Measurements from ENCODE around the gene VPS13D. TPM values are rescaled to one million over a fixed set of nuclear protein-coding genes. Genes with fewer than 3 reads are reported as not detected.

VPS13D gene
- total RNA-seq, 2 experiments from 2014 or later = 25.0 to 25.4 TPM

- ChIA-PET POLR2A (no interaction called here), CTCF (no interaction called here)
- DNase-seq = no peak
- H3K36me3 Mint-ChIP-seq = peaks cover 22% of the 10 kb centered on the region
- H3K27me3 Mint-ChIP-seq = no peaks in the 10 kb centered on the region
- no peak overlapping the region for H3K4me3 Mint-ChIP-seq
- intact Hi-C loops (cut with micrococcal nuclease) = no loop called here
- no peaks in the 10 kb centered on the region for H3K9me3 Mint-ChIP-seq
- no peak overlapping the region for H3K27ac Mint-ChIP-seq
- peaks cover 10% of the 10 kb centered on the region for H3K4me1 Mint-ChIP-seq (ENCODE audit: low read depth)
Observed at GRCh38 chr1:12496154-12496961, 266.5 kb downstream of the VPS13D start.

GRCh38 chr1:12499539-12500240, 269.9 kb downstream of the VPS13D start:
- intact Hi-C loops (cut with micrococcal nuclease) = no loop called here
- Mint-ChIP-seq H3K9me3 (no peaks in the 10 kb centered on the region), H3K4me1 (ENCODE audit: low read depth) (peaks cover 34% of the 10 kb centered on the region), H3K27me3 (no peaks in the 10 kb centered on the region), H3K27ac (no peak overlapping the region), H3K36me3 (peaks cover 19% of the 10 kb centered on the region), H3K4me3 (no peak overlapping the region)
- no peak for DNase-seq
- ChIA-PET POLR2A (no interaction called here), CTCF (no interaction called here)

GRCh38 chr1:12501661-12502060, 271.8 kb downstream of the VPS13D start:
- peaks cover 22% of the 10 kb centered on the region for H3K36me3 Mint-ChIP-seq
- DNase-seq = peak; percentile 25
- ChIA-PET CTCF (interaction anchor here (0.5 to 1.6 kb wide), 3 partner anchors 9 to 76 kb away, joined by 3 to 5 read pairs (median 3); no protein-coding TSS in a partner anchor), POLR2A (interaction anchor here (0.8 to 1.9 kb wide), 5 partner anchors 9 to 54 kb away, joined by 4 to 17 read pairs (median 7); no protein-coding TSS in a partner anchor)
- intact Hi-C loops (cut with micrococcal nuclease) = loop anchor here (1.0 to 2.0 kb wide), 4 partner anchors 9 to 52 kb away; no protein-coding TSS in a partner anchor
- peak overlapping the region; percentile 87 for H3K27ac Mint-ChIP-seq
- no peaks in the 10 kb centered on the region for H3K27me3 Mint-ChIP-seq
- peaks cover 36% of the 10 kb centered on the region for H3K4me1 Mint-ChIP-seq (ENCODE audit: low read depth)
- no peaks in the 10 kb centered on the region for H3K9me3 Mint-ChIP-seq
- H3K4me3 Mint-ChIP-seq = no peak overlapping the region

- POLR2A ChIA-PET = interaction anchor here (0.5 to 2.2 kb wide), 12 partner anchors 8 to 115 kb away, joined by 3 to 17 read pairs (median 6); no protein-coding TSS in a partner anchor
- H3K4me1 Mint-ChIP-seq (ENCODE audit: low read depth) = peaks cover 36% of the 10 kb centered on the region
- no peak overlapping the region for H3K4me3 Mint-ChIP-seq
- H3K36me3 Mint-ChIP-seq = peaks cover 18% of the 10 kb centered on the region
- intact Hi-C loops (cut with micrococcal nuclease) = loop anchor here (1.0 to 2.0 kb wide), 4 partner anchors 8 to 53 kb away; no protein-coding TSS in a partner anchor
- no peaks in the 10 kb centered on the region for H3K27me3 Mint-ChIP-seq
- H3K9me3 Mint-ChIP-seq = no peaks in the 10 kb centered on the region
- CTCF ChIA-PET = interaction anchor here (0.5 to 1.6 kb wide), 4 partner anchors 8 to 76 kb away, joined by 3 to 5 read pairs (median 3); no protein-coding TSS in a partner anchor
- peak overlapping the region; percentile 87 for H3K27ac Mint-ChIP-seq
- peak; percentile 63 for DNase-seq
Observed at GRCh38 chr1:12502336-12503109, 272.7 kb downstream of the VPS13D start.

- H3K4me3 Mint-ChIP-seq = no peak overlapping the region
- ChIA-PET CTCF (no interaction called here), POLR2A (interaction anchor here (1.2 to 2.2 kb wide), 3 partner anchors 15 to 113 kb away, joined by 3 to 7 read pairs (median 5); no protein-coding TSS in a partner anchor)
- H3K36me3 Mint-ChIP-seq = peaks cover 11% of the 10 kb centered on the region
- H3K9me3 Mint-ChIP-seq = no peaks in the 10 kb centered on the region
- intact Hi-C loops (cut with micrococcal nuclease) = loop anchor here (2.0 kb wide), 1 partner anchor 31 kb away; no protein-coding TSS in a partner anchor
- no peak for DNase-seq
- H3K27me3 Mint-ChIP-seq = no peaks in the 10 kb centered on the region
- H3K4me1 Mint-ChIP-seq (ENCODE audit: low read depth) = peaks cover 36% of the 10 kb centered on the region
- H3K27ac Mint-ChIP-seq = peak overlapping the region; percentile 26
Observed at GRCh38 chr1:12503709-12504108, 273.9 kb downstream of the VPS13D start.

- Mint-ChIP-seq H3K9me3 (no peaks in the 10 kb centered on the region), H3K4me3 (no peak overlapping the region), H3K27ac (no peak overlapping the region), H3K4me1 (ENCODE audit: low read depth) (peaks cover 38% of the 10 kb centered on the region), H3K36me3 (peaks cover 10% of the 10 kb centered on the region), H3K27me3 (no peaks in the 10 kb centered on the region)
- no peak for DNase-seq
- ChIA-PET POLR2A (no interaction called here), CTCF (interaction anchor here (0.9 kb wide), 1 partner anchor 24 kb away, joined by 4 read pairs; no protein-coding TSS in a partner anchor)
- intact Hi-C loops (cut with micrococcal nuclease) = no loop called here
Observed at GRCh38 chr1:12504601-12505000, 274.8 kb downstream of the VPS13D start.

GRCh38 chr1:12505231-12505630, 275.4 kb downstream of the VPS13D start:
- POLR2A ChIA-PET = no interaction called here
- peaks cover 38% of the 10 kb centered on the region for H3K4me1 Mint-ChIP-seq (ENCODE audit: low read depth)
- no peaks in the 10 kb centered on the region for H3K27me3 Mint-ChIP-seq
- intact Hi-C loops (cut with micrococcal nuclease) = no loop called here
- peaks cover 9% of the 10 kb centered on the region for H3K36me3 Mint-ChIP-seq
- no peaks in the 10 kb centered on the region for H3K9me3 Mint-ChIP-seq
- no peak overlapping the region for H3K4me3 Mint-ChIP-seq
- CTCF ChIA-PET = interaction anchor here (0.9 kb wide), 1 partner anchor 25 kb away, joined by 4 read pairs; no protein-coding TSS in a partner anchor
- no peak for DNase-seq
- H3K27ac Mint-ChIP-seq = no peak overlapping the region

GRCh38 chr1:12505639-12506280, 275.9 kb downstream of the VPS13D start:
- H3K27me3 Mint-ChIP-seq = no peaks in the 10 kb centered on the region
- intact Hi-C loops (cut with micrococcal nuclease) = no loop called here
- ChIA-PET POLR2A (no interaction called here), CTCF (no interaction called here)
- H3K9me3 Mint-ChIP-seq = no peaks in the 10 kb centered on the region
- peaks cover 9% of the 10 kb centered on the region for H3K36me3 Mint-ChIP-seq
- H3K27ac Mint-ChIP-seq = no peak overlapping the region
- peaks cover 43% of the 10 kb centered on the region for H3K4me1 Mint-ChIP-seq (ENCODE audit: low read depth)
- no peak overlapping the region for H3K4me3 Mint-ChIP-seq
- no peak for DNase-seq

- no peaks in the 10 kb centered on the region for H3K9me3 Mint-ChIP-seq
- H3K27me3 Mint-ChIP-seq = no peaks in the 10 kb centered on the region
- peaks cover 9% of the 10 kb centered on the region for H3K36me3 Mint-ChIP-seq
- intact Hi-C loops (cut with micrococcal nuclease) = no loop called here
- H3K4me1 Mint-ChIP-seq (ENCODE audit: low read depth) = peaks cover 45% of the 10 kb centered on the region
- CTCF ChIA-PET = interaction anchor here (1.2 kb wide), 1 partner anchor 105 kb away, joined by 3 read pairs; no protein-coding TSS in a partner anchor
- no peak for DNase-seq
- POLR2A ChIA-PET = interaction anchor here (1.4 kb wide), 1 partner anchor 25 kb away, joined by 3 read pairs; no protein-coding TSS in a partner anchor
- no peak overlapping the region for H3K4me3 Mint-ChIP-seq
- no peak overlapping the region for H3K27ac Mint-ChIP-seq
Observed at GRCh38 chr1:12506281-12507280, 276.8 kb downstream of the VPS13D start.

- CTCF ChIA-PET = interaction anchor here (1.2 kb wide), 1 partner anchor 104 kb away, joined by 3 read pairs; no protein-coding TSS in a partner anchor
- POLR2A ChIA-PET = interaction anchor here (1.4 kb wide), 1 partner anchor 26 kb away, joined by 3 read pairs; no protein-coding TSS in a partner anchor
- peaks cover 41% of the 10 kb centered on the region for H3K4me1 Mint-ChIP-seq (ENCODE audit: low read depth)
Observed at GRCh38 chr1:12507631-12508030, 277.8 kb downstream of the VPS13D start.

More at GRCh38 chr1:12507631-12508030, 277.8 kb downstream of the VPS13D start:
- Mint-ChIP-seq H3K27me3 (no peaks in the 10 kb centered on the region), H3K36me3 (peaks cover 9% of the 10 kb centered on the region), H3K9me3 (no peaks in the 10 kb centered on the region), H3K27ac (no peak overlapping the region), H3K4me3 (no peak overlapping the region)
- intact Hi-C loops (cut with micrococcal nuclease) = no loop called here
- DNase-seq = no peak
